GM19351 (cell line): ENCODE measurements around the gene RAPGEFL1.
A peak's percentile ranks its signal among the peaks of the same experiment; 100 is the strongest.
"Not testable (repeated sequence)": the region's sequence is repeated elsewhere in the genome, so short reads cannot be mapped to it uniquely, and the experiment has no call there.

Experiments
- ATAC-seq: cut with Tn5 transposase; IDR thresholded peaks from one replicate; pipeline ENCODE4 v1.9.1; 2021; ENCODE audit warnings: mild to moderate bottlenecking, moderate library complexity; ENCODE audit not compliant: unreplicated experiment

RAPGEFL1 gene

DNA sequence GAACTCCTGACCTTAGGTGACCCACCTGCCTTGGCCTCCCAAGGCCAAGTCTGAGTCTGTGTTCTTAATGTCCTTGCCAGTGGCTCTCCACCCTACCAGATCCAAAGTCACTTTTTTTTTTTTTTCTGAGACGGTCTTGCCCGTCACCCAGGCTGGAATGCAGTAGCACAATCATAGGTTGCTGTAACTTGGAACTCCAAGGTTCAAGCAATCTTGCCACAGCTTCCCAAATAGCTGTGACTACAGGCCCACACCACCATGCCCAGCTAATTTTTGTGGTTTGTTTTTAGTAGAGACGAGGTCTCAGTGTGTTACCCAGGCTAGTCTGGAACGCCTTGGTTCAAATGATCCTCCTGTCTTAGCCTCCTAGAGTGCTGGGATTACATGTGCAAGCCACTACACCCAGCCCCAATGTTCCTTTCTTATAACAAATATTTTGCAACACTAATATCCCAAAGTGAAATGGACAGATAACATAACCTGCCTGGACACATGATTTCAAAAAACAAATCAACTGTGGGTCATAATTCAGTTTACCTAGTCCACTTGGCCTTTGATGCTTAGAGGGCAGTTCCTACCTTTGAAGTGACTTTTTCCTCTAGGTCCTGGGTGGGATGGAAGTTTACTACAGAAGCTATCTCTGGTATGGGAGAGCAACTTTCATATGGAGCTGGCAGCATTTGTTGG lies 4.0 kb upstream of the RAPGEFL1 start:
- ATAC-seq: no peak

DNA sequence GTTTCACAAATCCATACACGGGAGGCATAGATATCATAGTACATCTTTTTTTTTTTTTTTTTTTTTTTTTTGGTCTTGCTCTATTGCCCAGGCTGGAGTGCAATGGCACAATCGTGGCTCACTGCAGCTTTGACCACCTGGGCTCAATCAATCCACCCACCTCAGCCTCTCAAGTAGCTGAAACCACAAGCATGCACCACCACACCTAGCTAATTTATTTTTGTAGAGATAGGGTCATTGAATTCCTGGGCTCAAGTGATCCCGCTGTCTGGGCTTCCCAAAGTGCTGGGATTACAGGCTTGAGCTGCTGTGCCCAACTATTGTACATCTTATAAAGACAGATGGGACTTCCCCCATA lies 3.5 kb upstream of the RAPGEFL1 start:
- ATAC-seq: no peak

DNA sequence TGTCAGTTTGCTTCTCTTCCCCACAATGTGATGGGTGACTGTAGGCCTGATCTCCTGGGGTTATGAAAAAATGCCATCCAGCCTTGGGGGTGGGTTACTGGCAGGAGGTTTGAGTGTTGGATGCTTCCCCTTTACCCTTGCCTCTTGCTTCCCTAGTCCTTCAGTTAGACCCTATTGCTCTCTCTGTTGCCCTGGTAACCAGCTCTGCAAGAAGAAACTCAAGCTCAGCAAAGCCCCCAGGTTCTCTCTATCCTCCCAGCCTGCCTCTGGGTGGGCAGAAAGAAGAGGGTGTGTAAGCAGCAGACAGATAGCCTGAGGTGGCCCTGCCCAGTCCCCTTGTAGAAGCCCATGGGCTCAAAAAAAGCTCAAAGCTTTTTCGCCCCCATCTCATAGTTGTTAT lies 2.8 kb upstream of the RAPGEFL1 start:
- ATAC-seq: no peak

DNA sequence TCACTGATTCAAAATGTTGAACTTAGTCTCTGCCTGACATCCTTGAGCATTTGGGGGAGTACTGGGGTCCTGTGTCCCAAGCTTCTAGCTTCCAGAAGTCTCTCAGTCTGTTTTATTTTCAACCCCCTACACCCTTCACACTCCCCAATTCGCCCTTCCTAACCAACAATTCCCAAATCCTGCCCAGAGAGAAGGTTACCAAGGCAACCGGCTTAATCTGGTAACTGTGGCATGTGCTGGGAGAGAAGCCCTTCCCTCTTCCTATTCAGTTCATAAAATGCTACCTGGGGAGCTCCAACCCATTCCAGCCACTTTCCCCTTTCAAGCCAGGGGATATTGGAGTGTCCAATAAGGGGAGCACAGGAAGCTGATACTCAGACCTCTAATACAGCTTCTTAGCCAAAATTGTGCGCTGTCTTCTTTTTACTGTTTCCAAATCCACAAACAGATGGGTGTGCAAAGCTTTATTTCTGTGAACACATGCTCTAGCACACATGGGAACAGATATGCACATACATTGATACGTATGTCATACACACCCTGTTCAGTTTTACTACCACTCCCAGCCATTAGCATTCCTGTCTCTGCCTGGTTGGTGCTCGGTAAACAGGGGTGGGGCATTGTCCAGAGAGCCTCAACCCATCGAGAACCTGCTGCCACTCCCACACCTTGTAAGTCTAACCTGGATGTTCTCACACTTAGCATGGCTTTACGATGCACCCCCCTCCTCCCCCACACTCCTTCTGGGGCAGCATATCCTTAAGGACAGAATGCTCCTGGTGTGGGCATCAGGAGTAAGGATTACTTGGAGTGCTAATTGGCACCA lies 1.1 kb upstream of the RAPGEFL1 start:
- ATAC-seq: no peak

DNA sequence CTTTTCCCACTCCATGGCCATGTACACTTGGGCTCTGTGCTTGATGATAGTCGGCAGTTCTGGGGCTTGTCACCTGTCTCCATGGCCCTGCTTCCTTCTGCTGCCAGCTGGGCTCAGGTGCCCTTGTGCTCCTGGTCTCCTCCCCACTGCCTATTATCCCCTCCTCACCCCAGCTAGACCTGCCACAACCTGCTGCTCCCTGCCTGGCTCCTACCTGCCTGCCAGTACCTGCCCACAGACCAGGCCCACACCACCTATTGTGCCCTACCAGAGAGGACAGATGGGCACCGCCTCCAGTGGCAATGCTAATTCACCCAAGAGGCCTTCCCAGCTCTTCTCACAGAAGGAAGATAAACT lies 538 bp upstream of the RAPGEFL1 start:
- ATAC-seq: no peak

DNA sequence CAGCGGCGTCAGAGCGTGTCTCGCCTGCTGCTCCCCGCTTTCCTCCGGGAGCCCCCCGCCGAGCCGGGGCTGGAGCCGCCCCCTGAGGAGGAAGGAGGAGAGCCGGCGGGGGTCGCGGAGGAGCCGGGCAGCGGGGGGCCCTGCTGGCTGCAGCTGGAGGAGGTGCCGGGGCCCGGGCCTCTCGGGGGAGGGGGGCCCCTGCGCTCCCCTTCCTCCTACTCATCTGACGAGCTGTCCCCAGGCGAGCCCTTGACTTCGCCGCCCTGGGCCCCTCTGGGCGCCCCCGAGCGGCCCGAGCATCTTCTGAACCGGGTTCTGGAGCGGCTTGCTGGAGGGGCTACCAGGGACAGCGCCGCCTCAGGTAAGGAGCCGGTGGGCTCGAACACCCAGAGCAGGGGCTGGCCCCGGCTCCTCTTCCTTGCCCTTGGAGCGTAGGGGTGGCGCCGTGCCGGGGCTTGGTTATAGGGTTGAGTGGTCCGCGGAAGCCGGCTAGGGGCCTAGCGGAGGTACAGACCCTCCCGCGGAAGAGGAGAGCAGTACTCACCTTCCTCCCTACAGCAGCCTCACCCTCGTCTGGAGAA lies 841 bp downstream of the RAPGEFL1 start:
- no peak for ATAC-seq

DNA sequence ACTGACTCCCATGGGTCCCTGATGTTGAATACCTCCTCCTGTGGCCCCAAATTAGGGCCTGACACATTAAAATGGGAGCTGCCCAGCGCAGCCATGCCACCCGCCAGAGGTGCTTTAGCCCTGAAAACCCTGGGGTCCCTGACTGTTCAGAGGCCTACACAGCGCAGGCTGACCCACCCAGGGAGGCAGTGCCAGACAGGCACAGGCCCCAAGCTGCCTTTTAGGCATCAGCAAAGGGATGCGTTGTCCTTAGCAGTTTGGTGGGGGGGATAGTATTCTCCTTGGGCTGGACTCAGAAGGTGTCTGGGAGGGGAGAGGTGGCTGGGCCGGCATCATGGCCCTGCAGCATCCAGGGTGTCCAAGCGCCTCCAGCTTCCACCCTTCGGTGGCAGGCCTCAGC lies 1.4 kb downstream of the RAPGEFL1 start:
- no peak for ATAC-seq

DNA sequence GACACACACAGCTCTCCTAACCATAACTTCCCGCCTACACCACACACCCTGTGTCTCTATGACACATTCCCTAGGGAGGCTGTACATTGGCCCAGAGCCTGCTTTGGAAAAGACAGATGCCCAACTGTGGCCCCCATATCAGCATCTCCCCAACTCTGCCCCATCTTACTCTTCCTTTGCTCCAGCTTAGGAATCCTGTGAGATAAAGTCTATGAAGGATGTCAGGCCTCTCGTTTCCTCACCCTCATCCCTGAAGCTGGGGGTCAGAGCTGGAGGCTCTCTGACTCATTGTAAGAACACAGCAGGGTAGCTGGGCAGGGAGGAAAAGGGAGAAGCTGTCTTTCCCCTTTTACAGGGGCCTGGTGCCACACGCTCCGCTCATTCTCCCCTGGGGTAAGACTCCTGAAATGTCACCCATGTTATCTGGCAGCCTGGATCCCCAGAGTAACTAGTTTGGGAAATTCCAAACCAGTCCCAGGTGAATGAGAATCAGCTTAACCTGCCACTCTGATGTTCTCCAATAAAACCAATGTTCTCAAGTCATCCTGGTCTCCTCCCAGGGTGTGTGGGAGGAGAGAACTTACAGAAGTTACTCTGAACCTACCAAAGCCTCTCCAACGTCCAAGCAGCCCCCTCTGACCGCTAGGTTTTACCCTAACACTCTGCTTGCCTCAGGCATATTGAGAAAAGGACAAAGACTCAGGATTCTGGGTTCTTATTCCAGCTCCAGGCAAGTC lies 2.8 kb downstream of the RAPGEFL1 start:
- ATAC-seq: no peak

DNA sequence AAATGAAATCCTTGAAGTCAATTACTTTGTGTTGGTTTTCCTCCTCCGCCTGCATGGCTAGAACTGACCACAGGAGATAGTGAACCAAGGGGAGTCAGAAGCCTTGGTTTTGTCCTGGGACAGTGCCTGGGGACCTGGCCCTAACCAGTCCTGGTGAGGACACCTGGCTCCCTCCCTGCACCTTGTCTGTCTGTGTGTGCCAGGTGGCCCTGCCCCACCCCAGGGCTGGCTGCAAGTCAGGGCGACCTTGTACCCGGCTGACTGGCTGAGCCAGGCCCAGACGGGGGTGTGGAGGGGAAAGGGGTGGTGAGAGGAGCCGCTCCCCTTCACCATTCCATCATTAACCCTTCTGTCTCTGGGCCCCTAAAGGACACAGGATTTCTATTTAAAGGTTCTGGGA lies 3.4 kb downstream of the RAPGEFL1 start:
- no peak for ATAC-seq

DNA sequence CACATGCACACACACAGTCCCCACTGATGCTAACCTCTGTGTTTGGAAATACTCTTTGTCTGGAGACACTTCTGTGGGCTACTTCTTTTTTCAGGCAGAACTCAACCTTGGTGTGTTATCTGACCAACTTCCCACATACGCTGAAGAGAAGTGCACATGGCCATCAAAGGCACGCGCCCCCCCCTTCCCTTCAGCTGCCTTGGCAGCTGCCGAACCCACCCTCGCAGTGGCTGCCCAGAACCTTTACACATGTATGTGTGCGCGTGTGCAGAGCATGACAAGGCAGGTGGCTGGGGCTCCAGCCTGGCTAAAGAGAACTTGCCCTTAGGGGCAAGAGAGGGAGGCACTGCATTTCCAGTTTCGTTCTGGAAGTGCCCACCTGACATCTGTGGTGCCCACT lies 3.9 kb downstream of the RAPGEFL1 start:
- no peak for ATAC-seq

DNA sequence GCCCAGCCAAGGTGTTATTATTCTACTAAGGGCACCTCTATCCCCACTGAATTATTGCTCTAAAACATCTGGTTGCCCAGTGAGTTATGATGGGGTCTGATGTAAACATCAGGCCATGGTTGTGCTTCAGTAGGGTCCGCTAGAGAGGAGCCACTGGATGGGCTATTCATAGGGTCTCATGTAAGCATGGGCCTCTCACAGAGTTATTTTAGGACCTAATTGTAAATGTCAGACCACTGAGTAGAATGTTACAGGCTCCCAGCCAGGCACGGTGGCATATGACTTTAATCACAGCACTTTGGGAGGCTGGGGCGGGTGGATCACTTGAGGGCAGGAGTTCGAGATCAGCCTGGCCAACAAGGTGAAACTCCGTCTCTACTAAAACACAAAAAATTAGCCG lies 5.3 kb downstream of the RAPGEFL1 start:
- no peak for ATAC-seq

DNA sequence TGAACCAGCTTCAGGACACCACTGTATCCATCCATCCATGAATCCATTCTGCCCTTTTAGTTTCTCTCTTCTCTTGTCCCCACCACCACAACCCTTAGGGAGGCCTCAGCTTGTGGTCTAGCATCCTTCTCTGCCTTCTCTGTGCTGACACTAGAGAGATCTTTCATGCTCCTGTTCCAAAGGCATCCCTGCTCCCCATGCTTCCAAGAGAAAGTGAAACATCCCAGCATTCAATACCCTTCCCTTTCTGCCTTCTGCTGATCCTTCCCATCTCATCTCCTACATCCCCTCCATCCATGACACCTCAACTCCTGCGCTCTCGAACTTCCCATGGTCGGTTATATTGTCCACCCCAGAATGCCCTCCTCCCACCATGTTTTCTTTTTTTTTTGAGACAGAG lies 10.0 kb downstream of the RAPGEFL1 start:
- no peak for ATAC-seq

DNA sequence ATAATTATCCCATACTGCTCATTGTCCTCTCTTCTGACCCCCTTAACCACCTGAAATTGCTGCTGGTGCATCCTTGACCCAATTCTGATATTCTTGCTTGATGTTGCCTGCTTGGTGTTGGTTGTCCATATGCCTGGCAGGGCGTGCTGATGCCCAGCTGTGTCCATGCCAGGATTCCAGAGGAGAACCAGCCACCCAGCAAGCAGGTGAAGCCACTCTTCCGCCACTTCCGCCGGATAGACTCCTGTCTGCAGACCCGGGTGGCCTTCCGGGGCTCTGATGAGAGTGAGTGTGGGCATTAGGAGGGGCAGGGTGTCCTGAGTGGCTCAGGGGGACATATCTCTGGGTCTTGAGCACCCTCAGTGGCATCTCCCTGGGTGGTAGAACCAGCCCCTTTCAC lies 11.4 kb downstream of the RAPGEFL1 start:
- ATAC-seq: no peak

DNA sequence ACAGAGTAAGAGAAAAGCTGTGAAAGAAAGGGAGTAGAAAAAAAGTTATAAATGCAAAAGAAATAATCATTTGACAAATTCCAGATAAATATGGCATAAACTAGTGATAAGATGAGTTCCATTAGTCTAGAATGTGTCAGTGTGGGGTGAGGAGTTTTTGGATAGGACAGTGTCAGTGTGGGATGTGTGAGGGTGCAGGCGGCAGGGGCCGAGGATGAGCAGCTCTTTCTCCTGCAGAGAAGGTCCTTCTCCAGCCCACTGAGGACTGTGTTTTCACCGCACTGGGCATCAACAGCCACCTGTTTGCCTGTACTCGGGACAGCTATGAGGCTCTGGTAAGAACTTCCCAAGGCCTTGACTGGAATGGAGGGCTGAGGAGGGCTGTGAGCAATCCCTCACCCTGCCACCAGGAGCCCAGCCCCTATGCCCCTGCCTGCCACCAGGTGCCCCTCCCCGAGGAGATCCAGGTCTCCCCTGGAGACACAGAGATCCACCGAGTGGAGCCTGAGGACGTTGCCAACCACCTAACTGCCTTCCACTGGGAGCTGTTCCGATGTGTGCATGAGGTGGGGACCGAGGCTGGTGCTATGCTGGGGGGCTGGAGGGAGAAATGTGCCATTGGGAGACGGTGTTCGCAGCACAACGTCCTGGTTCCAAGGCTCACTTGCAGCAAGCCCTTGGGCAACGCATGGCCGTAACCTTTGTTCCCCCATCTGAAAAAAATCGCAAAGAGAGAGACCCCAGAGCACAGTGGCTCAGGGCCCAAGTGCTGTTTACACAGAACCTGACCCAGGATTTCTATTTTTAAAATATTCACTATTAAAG lies 13.1 kb downstream of the RAPGEFL1 start:
- ATAC-seq: no peak

DNA sequence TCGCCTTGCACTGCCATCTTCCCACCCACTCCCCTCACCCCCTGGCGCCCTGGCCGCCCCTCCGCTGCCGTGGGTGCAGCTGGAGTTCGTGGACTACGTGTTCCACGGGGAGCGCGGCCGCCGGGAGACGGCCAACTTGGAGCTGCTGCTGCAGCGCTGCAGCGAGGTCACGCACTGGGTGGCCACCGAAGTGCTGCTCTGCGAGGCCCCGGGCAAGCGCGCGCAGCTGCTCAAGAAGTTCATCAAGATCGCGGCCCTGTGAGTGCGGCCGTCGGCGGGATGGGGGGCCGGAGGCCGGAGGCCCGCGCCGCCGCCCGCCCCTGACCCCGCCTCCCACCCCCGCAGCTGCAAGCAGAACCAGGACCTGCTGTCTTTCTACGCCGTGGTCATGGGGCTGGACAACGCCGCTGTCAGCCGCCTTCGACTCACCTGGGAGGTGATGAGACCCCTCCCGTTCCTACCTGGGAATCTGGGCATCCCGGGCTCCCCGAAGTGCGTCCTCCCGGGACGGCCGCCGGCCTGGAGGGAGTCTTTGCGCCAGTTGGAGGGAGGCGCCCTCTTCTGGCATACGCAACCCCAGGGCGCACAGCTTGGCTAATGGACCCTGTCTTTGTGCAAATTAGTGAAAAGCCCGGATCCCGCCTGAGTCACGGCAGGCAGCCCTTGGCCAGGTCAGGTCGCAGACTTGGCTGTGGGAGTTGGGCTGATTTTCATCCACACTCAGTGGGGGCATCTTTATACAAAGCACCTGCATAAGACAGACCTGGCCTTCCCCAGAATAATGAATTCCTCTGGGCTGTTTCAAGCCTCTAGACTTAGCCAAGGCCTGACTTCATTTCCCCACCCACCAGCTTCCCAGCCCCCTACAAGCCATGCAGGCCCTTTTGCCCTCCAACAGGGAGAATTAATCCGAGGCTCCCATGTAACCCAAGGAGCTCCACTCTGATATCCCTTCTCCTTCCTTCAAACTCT lies 14.3 kb downstream of the RAPGEFL1 start:
- peak; percentile 56 for ATAC-seq

DNA sequence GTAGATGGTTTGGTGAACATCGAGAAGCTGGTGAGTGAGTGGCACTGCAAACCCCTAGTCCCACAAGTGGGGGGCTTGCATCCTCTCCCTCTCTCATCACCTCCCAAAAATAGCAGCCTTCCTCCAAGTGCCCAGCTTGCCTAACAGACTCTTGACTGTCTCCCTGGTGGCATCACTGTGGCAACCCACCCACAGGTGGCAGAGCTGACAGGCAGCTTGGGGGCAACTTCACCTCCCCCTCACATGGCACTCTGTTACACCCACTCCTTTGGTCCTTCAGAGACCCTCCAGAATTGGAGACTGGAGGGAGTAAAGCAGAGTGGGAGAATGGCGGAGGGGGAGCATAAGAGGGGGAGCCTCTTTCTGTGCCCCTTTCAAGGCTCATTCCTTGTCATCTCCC lies 15.7 kb downstream of the RAPGEFL1 start:
- no peak for ATAC-seq

DNA sequence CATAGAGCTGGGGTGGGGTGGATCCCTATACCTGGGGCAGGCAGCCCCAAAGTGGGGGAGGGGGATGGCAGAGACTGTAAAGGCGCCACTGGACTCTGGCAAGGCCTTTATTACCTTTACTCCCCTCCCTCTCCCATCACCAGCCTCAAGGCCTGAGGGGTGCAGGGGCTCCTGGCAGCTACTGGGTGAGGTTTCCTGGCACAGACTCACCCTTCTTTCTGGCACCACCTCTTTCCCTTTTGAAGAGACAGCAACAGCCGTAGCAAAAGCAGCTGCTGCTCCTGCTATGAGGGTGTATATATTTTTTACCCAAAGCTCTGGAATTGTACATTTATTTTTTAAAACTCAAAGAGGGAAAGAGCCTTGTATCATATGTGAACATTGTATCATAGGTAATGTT lies 17.6 kb downstream of the RAPGEFL1 start:
- no peak for ATAC-seq

DNA sequence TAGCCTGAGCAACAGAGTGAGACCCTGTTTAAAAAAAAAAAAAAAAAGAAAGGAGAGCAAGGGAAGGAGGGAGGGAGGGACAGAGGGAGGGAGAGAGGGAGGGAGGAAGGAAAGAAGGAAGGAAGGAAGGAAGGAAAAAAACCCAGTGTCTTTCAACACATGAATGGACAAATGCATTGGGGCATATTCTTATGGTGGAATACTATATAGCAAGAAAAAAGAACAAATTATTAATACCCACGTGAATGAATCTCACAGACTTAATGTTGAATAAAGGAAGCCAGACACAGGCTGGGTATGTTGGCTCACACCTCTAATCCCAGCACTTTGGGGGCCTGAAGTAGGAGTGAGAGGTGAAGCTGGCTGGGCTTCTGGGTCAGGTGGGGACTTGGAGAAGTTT lies 20.3 kb downstream of the RAPGEFL1 start:
- ATAC-seq: no peak

DNA sequence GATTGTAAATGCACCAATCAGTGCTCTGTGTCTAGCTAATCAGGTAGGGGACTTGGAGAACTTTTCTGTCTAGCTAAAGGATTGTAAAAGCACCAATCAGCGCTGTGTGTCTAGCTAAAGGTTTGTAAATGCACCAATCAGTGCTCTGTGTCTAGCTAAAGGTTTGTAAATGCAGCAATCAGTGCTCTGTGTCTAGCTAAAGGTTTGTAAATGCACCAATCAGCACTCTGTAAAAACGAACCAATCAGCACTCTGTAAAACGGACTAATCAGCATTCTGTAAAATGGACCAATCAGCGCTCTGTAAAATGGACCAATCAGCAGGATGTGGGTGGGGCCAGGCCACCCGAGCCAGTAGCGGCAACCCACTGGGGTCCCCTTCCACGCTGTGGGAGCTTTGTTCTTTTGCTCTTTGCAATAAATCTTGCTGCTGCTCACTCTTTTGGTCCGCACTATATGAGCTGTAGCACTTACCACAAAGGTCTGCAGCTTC lies 20.7 kb downstream of the RAPGEFL1 start:
- ATAC-seq: not testable (repeated sequence)
